ENCODE measurements around the gene STK10. TPM values are rescaled to one million over a fixed set of nuclear protein-coding genes. Genes with fewer than 3 reads are reported as not detected.

Gene STK10
- total and polyA plus RNA-seq, 2 of the 8 experiments (the other 6 are each of a cell fraction or from before 2014, with no cell fraction given): 10.5 to 21.4 TPM

GRCh38 chr5:172044631-172045314 lies 143.3 kb downstream of the STK10 start:
- Histone ChIP-seq H4K8ac (ENCODE audit: extremely low read depth, insufficient read depth, low read length) (no peak overlapping the region; the same call in 1 of the 2 replicates), H2BK12ac (ENCODE audit: low read depth, low read length) (no peak overlapping the region), H2AFZ (ENCODE audit: low read length) (no peak overlapping the region), H2BK15ac (ENCODE audit: low read length) (no peak overlapping the region), H2BK120ac (replicated peaks; ENCODE audit: low read depth, low read length) (no peak overlapping the region), H3K27me3 (replicated peaks in 1 of 4; ENCODE audit: control insufficient read depth in 3 of 4, extremely low read depth in 1 of 4, insufficient read depth in 3 of 4, low read length in 3 of 4) (no peaks in the 10 kb centered on the region), H4K20me1 (replicated peaks in 1 of 2; ENCODE audit: control insufficient read depth in 1 of 2, insufficient read depth in 2 of 2, low read length in 2 of 2) (no peaks in the 10 kb centered on the region), H3K79me1 (ENCODE audit: low read depth, low read length) (no peaks in the 10 kb centered on the region), H3K4me2 (ENCODE audit: insufficient read depth in 1 of 2, low read depth in 2 of 2, low read length in 2 of 2) (no peak overlapping the region), H2BK20ac (ENCODE audit: low read length) (no peak overlapping the region), H4K5ac (ENCODE audit: insufficient read length, low read depth, low read length) (no peak overlapping the region), H4K91ac (replicated peaks; ENCODE audit: insufficient read length, low read length) (no peak overlapping the region), H3K36me3 (ENCODE audit: control insufficient read depth in 2 of 4, insufficient read depth in 4 of 4, low read length in 3 of 4) (no peaks in the 10 kb centered on the region), H3K23me2 (ENCODE audit: low read depth, low read length) (no peaks in the 10 kb centered on the region), H2AK5ac (ENCODE audit: low read depth, low read length) (no peak overlapping the region), H3K27ac (ENCODE audit: low read depth, low read length) (no peak overlapping the region), H2BK5ac (ENCODE audit: low read depth, low read length) (no peak overlapping the region), H3K9ac (replicated peaks in 1 of 4; ENCODE audit: extremely low read depth in 1 of 4, low read depth in 3 of 4, low read length in 3 of 4) (no peak overlapping the region), H3K14ac (ENCODE audit: insufficient read length) (no peak overlapping the region), H3K9me3 (ENCODE audit: insufficient read depth in 2 of 2, low read depth in 1 of 2, low read length in 1 of 2) (no peaks in the 10 kb centered on the region), H3K18ac (ENCODE audit: extremely low read depth, low read length) (no peak overlapping the region), H3K23ac (ENCODE audit: insufficient read length) (no peak overlapping the region), H3K4me3 (ENCODE audit: extremely low read depth in 1 of 4, insufficient read depth in 2 of 4, low read depth in 3 of 4, low read length in 4 of 4) (no peak overlapping the region), H3K56ac (replicated peaks; ENCODE audit: insufficient read length, low read depth, low read length) (no peak overlapping the region), H3K4ac (replicated peaks; ENCODE audit: insufficient read length, low read depth, low read length) (no peak overlapping the region), H3K79me2 (ENCODE audit: control insufficient read depth in 1 of 2, insufficient read depth in 2 of 2, low read length in 2 of 2) (no peaks in the 10 kb centered on the region), H3K4me1 (replicated peaks in 1 of 4; ENCODE audit: control insufficient read depth in 3 of 4, insufficient read depth in 4 of 4, low read length in 3 of 4) (peaks cover 0 to 10% (median 0%) of the 10 kb centered on the region in 4 experiments; a peak in 5 of 7 replicates)
- CTCF ChIA-PET (ENCODE audit: partially characterized antibody): interaction anchor here (0.7 to 5.9 kb wide), 20 partner anchors 8 to 626 kb away, joined by 3 to 51 read pairs (median 4); partner anchors contain the start of gene UBTD2
- POLR2A ChIA-PET (ENCODE audit: partially characterized antibody): interaction anchor here (0.6 to 1.4 kb wide), 5 partner anchors 38 to 137 kb away, joined by 3 to 9 read pairs (median 4); partner anchors contain the start of gene FBXW11
- peak; percentile 64 to 72 for TF ChIP-seq RAD21 (IDR thresholded peaks at IDR 0.05 in 1 of 2, conservative IDR thresholded peaks at IDR 0.05 in 1 of 2; ENCODE audit: low read depth in 2 of 2, low read length in 2 of 2)
- TF ChIP-seq BRCA1 (IDR thresholded peaks at IDR 0.05; ENCODE audit: low read depth, low read length): no peak
- TF ChIP-seq CTCF (IDR thresholded peaks at IDR 0.05; ENCODE audit: control extremely low read depth in 1 of 3, insufficient read depth in 1 of 3, low read depth in 1 of 3, low read length in 3 of 3): peak; percentile 24 to 40 (median 31); a peak in 3 of 4 replicates
- no peak for FAIRE-seq
- no peak for DNase-seq (ENCODE audit: low read depth in 1 of 2, low spot score in 2 of 2)
- 84% methylated on average over 14 of the region's 14 CpGs; no CpG with 5 or more reads in 1 of the 2 experiments for WGBS, 2 experiments (ENCODE audit: extremely low coverage in 1 of 2, insufficient coverage in 1 of 2, insufficient read length in 1 of 2, insufficient replicate concordance in 2 of 2, low coverage in 1 of 2, low lambda C conversion rate in 2 of 2, missing lambda C conversion rate in 1 of 2)

All from H1 (cell line).